ENCODE results near the gene LEP.

- no peak for TF ChIP-seq RFX5 (IDR thresholded peaks at IDR 0.05; ENCODE audit: low read depth, low read length)
- TF ChIP-seq CHD4 (IDR thresholded peaks at IDR 0.05; ENCODE audit: insufficient read depth, insufficient replicate concordance, low read depth, low read length, poor library complexity, severe bottlenecking), result no peak
- no peak for TF ChIP-seq ETV6 (IDR thresholded peaks at IDR 0.05; ENCODE audit: borderline replicate concordance in 1 of 2, low read depth in 2 of 2, low read length in 1 of 2)
- no peak for TF ChIP-seq ETV6 (CRISPR knock-in tag; IDR thresholded peaks at IDR 0.05; ENCODE audit: borderline replicate concordance)
- no peak for TF ChIP-seq POLR2A (conservative IDR thresholded peaks at IDR 0.05)
- TF ChIP-seq CTCF (IDR thresholded peaks at IDR 0.05 in 2 of 3, conservative IDR thresholded peaks at IDR 0.05 in 1 of 3; ENCODE audit: insufficient read depth in 2 of 3, low read depth in 1 of 3, low read length in 3 of 3), result no peak
- peak; percentile 79 for TF ChIP-seq ATF7 (IDR thresholded peaks at IDR 0.05)
- no peak for TF ChIP-seq FOXP4 (CRISPR knock-in tag; IDR thresholded peaks at IDR 0.05; ENCODE audit: borderline replicate concordance)
- TF ChIP-seq MAX (CRISPR knock-in tag; IDR thresholded peaks at IDR 0.05), result peak; percentile 29; the same call in 1 of the 2 replicates
- TF ChIP-seq ZEB2 (IDR thresholded peaks at IDR 0.05), result no peak
Observed at GRCh38 chr7:128236924-128237586, 4.0 kb upstream of the LEP start.
